Measurements from ENCODE around the gene SNX20.

DNA sequence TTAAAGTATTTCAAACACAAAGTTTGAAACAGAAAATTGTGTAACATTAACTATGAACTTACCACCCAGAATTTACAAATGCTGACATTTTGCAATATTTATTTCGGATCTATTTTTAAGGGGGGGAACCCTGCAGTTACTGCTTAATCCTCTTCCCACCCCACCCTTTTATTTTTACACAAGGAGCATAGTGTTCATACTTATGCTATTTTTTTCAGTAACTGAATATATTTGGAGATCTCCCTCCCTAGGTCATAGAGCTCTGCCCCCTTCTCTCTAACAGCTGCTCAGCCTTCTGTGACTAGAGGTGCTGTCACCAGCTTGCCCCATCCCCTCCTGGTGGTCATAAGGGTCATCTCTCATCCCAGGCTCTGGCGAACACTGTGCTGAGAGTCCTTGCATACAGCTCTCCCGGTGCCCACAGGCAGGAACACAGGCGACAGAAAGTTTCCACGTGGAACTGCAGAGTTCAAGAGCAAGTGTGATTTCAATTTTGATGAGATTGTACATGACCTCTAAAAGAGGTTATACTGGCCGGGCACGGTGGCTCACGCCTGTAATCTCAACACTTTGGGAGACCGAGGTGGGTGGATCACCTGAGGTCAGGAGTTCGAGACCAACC is 44.2 kb downstream of the SNX20 start:
- TF ChIP-seq, protein P1, sequence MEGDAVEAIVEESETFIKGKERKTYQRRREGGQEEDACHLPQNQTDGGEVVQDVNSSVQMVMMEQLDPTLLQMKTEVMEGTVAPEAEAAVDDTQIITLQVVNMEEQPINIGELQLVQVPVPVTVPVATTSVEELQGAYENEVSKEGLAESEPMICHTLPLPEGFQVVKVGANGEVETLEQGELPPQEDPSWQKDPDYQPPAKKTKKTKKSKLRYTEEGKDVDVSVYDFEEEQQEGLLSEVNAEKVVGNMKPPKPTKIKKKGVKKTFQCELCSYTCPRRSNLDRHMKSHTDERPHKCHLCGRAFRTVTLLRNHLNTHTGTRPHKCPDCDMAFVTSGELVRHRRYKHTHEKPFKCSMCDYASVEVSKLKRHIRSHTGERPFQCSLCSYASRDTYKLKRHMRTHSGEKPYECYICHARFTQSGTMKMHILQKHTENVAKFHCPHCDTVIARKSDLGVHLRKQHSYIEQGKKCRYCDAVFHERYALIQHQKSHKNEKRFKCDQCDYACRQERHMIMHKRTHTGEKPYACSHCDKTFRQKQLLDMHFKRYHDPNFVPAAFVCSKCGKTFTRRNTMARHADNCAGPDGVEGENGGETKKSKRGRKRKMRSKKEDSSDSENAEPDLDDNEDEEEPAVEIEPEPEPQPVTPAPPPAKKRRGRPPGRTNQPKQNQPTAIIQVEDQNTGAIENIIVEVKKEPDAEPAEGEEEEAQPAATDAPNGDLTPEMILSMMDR (IDR thresholded peaks at IDR 0.05 in 4 of 5, conservative IDR thresholded peaks at IDR 0.05 in 1 of 5): no peak
- no peak for TF ChIP-seq POLR2A (IDR thresholded peaks at IDR 0.05)

All from gastrocnemius medialis (tissue), 4 donors.